ENCODE results near the gene STXBP4.

DNA sequence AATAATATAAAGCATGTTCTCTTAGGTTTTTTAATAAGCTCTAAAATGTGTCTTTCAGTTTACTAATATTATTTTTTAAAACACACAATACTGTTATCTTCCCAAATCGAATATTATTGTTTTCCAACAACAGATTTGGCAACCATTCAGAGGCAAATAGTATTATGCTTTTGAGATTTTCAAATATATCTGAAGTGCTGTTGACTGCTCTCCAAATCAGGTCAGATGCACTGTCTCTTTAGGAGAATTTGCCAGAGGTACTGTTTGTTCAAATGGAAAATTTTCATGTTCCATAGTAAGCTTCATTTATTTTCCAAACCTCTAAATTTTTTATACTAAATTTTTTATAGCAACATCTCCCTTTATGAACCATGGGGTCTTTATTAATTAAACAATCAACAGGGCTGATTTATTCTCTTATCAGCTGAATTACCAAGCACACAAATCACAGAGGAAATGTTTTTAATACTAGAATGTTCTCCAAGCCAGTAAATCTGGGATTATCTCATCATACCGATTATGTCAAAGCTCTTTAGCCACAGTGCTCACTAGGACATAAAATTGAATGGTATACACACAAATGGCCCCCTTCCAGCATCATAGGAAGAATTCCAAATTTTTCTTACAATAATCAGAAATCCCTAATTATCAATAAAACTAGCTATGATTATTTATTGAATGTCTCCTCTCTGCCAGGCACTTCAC, 187.4 kb downstream of the STXBP4 start:
- TF ChIP-seq MAX (IDR thresholded peaks at IDR 0.05) (no peak), CTCF (IDR thresholded peaks at IDR 0.05 in 2 of 3, conservative IDR thresholded peaks at IDR 0.05 in 1 of 3; ENCODE audit: borderline replicate concordance in 1 of 3, insufficient read depth in 1 of 3, low read depth in 2 of 3, low read length in 2 of 3) (no peak), CEBPB (IDR thresholded peaks at IDR 0.05; ENCODE audit: low read depth) (no peak), POLR2AphosphoS5 (IDR thresholded peaks at IDR 0.05; ENCODE audit: low read depth, low read length) (no peak), ATF3 (IDR thresholded peaks at IDR 0.05) (no peak), TCF7L2 (IDR thresholded peaks at IDR 0.05; ENCODE audit: borderline replicate concordance, extremely low read depth, insufficient read depth, insufficient read length) (no peak), REST (IDR thresholded peaks at IDR 0.05; ENCODE audit: low read depth) (no peak), SRF (IDR thresholded peaks at IDR 0.05; ENCODE audit: low read depth) (no peak), EGR1 (IDR thresholded peaks at IDR 0.05; ENCODE audit: low read depth) (no peak), POLR2A (IDR thresholded peaks at IDR 0.05; ENCODE audit: borderline replicate concordance, extremely low read depth, insufficient read depth, insufficient read length) (no peak)
